RWPE1 (cell line): ENCODE results near the gene SF3B2.

Source experiments
- CTCF ChIA-PET: fragments of 350-600 bp; sonication (Branson Sonifier 250); formaldehyde crosslinking; extraction: SDS; loops from one replicate; lab custom pipeline; 2021; lab: Yijun Ruan, JAX
- POLR2A ChIA-PET: fragments of 400-600 bp; formaldehyde crosslinking; extraction: SDS; loops from one replicate; lab custom pipeline; 2020; ENCODE audit warnings: antibody characterized with exemption; ENCODE audit not compliant: low non-redundant PET; lab: Yijun Ruan, JAX
- DNase-seq: peaks from one replicate; pipeline ENCODE4 v3.0.0; 2012; ENCODE audit warnings: low spot score
- H3K27ac ChIP-seq: fragments of 450-650 bp; 2 replicates; pipeline ENCODE4 v1.5.1; 2017
- TF ChIP-seq, protein P1 (sequence below): fragments of 450-650 bp; conservative IDR thresholded peaks from 2 replicates; pipeline ENCODE4 v1.5.1; 2017; ENCODE audit warnings: low read depth, mild to moderate bottlenecking

The SF3B2 gene

DNA sequence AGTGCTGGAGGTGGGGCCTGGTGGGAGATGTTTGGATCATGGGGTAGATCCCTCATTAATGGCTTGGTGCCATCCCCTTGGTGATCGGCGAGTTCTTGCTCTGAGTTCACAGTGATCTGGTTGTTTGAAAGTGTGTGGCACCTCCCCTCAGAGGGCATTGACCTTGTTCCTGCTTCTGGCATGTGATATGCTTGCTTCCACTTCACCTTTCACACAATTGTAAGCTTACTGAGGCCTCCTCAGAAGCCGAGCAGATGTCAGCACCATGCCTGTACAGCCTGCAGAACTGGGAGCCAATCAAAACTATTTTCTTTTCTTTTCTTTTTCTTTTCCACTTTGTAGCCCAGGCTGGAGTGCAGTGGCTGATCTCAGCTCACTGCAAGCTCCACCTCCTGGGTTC is 14.8 kb upstream of the SF3B2 start:
- DNase-seq: no peak

DNA sequence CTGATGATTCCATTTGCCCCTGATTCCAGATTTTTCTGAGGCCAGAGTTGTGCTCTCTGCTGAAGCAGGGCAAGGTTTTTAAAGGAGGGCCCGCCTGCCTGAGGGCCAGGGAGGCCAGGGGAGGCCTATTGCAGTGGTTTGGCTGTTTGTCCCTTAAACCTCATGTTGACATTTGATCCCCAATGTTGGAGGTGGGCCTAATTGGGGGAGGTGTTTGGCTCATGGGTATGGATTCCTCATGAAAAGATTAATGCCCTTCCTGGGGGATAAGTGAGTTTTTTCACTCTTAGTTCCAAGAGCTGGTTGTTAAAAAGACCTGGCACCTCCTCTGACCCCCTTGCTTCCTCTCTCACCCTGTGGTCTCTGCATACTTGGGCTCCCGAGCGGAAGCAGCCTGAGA is 12.4 kb upstream of the SF3B2 start:
- TF ChIP-seq, protein P1, sequence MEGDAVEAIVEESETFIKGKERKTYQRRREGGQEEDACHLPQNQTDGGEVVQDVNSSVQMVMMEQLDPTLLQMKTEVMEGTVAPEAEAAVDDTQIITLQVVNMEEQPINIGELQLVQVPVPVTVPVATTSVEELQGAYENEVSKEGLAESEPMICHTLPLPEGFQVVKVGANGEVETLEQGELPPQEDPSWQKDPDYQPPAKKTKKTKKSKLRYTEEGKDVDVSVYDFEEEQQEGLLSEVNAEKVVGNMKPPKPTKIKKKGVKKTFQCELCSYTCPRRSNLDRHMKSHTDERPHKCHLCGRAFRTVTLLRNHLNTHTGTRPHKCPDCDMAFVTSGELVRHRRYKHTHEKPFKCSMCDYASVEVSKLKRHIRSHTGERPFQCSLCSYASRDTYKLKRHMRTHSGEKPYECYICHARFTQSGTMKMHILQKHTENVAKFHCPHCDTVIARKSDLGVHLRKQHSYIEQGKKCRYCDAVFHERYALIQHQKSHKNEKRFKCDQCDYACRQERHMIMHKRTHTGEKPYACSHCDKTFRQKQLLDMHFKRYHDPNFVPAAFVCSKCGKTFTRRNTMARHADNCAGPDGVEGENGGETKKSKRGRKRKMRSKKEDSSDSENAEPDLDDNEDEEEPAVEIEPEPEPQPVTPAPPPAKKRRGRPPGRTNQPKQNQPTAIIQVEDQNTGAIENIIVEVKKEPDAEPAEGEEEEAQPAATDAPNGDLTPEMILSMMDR: no peak
- ChIA-PET CTCF (no interaction called here), POLR2A (no interaction called here)
- no peak for DNase-seq
- no peak overlapping the region for H3K27ac ChIP-seq

More for the DNA sequence above, 14.8 kb upstream of the SF3B2 start:
- CTCF ChIA-PET: no interaction called here
- no peak overlapping the region for H3K27ac ChIP-seq
- TF ChIP-seq, protein P1: no peak
- POLR2A ChIA-PET: no interaction called here

DNA sequence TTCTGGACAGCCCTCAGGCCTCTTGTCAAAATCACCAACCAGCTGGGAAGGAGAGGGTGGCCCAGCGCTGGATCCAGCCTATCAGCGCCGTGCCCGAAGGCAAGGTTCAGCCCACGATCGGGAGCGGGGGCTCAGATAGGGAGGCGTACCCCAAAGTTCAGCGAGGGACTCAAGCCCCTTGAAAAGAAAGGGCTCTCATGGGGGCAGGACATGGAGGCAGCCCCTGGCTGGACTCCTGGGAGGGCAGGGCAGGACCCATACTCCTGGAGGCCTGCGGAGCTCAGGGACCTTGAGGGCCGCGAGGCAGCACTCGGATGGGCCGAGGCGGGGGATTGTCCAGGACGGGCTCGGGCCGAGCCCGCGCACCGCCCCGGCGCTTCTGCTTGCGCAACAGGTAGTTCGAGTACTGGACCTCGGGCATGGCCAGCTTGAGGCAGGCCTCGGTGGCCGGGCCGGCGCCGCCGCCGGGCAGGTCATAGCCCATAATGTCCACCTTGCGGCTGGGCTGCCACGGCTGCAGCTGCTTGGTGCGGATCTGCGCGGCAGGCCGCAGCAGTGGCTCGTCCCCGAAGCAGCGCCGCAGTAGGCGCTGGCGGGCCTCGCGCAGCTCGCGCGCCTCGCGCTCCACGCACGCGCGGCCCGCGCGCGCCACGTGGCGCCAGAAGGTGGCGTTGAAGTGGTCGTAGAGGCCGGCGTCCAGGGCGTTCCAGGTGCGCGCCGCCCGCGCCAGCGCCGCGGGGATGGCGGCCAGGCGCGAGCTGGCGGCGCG is 9.8 kb upstream of the SF3B2 start:
- CTCF ChIA-PET: interaction anchor here (1.2 to 1.7 kb wide), 3 partner anchors 20 to 26 kb away, joined by 3 to 6 read pairs (median 3); no protein-coding TSS in a partner anchor
- DNase-seq: no peak
- TF ChIP-seq, protein P1: no peak
- POLR2A ChIA-PET: no interaction called here
- no peak overlapping the region for H3K27ac ChIP-seq

DNA sequence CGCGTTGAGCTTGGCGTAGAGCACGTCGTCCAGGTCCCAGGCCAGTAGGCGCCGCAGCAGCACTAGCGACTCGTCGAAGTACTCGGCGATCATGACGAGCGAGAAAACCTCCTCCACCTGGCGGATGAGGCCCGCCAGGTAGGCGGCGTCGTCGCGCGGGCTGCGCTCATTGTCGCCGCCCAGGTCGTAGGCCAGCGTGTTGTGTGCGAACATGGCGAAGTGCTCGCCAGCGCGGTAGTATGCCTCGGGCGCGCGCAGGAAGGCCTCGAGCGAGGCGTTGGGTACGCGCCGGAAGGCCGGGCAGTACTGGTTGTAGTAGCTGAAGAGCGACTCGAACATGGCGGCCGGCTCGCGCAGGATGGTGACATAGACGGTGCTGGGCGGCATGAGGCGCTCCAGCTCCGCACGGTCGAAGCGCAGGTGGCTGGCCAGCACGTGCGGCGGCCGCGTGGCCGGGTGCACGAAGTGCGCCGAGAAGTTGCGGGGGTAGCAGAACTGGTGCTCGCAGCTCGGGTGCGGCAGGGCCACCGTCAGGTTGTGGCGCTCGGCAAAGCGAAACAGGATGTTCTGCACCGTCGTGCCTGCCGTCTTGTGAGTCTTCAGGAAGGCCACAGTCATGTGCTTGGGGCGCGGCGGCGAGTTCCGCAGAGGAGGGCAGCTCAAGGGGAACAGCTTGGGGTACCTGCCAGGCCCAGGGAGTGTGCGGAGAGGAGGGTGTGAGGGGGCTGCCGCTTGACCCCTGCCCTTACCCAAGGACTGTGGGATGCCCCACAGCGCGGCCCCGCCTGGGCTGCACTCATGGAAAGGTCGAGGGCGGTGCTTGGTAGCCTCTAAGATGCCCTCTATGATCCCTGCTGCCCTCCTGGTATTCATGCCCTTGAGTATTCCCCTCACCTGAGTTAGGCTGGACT is 8.9 kb upstream of the SF3B2 start:
- no peak overlapping the region for H3K27ac ChIP-seq
- TF ChIP-seq, protein P1: no peak
- POLR2A ChIA-PET: no interaction called here
- DNase-seq: no peak
- CTCF ChIA-PET: interaction anchor here (1.5 to 1.6 kb wide), 2 partner anchors 20 to 25 kb away, joined by 3 read pairs; no protein-coding TSS in a partner anchor

DNA sequence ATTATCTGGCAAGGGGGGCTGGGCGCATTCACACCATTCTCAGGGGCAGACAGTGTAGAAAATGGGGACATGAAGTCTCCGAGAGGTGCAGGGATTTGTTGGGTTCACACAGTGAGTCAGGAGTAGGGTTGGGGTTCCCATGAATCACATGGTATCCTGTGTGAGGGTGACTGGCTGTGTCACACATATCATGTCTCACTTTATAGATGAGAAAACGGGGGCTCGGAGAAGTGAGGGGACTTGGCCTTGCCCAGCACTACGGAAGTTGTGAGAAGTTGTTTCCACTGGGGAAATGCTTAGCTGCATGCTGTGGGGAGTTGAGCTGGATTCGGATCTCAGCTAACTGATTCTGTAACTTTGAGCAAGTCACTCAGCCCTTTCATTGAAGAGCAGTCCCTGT is 7.4 kb upstream of the SF3B2 start:
- H3K27ac ChIP-seq: no peak overlapping the region
- CTCF ChIA-PET: interaction anchor here (0.5 to 1.5 kb wide), 7 partner anchors 14 to 728 kb away, joined by 3 to 6 read pairs (median 3); no protein-coding TSS in a partner anchor
- no peak for DNase-seq
- POLR2A ChIA-PET: no interaction called here
- TF ChIP-seq, protein P1: no peak

DNA sequence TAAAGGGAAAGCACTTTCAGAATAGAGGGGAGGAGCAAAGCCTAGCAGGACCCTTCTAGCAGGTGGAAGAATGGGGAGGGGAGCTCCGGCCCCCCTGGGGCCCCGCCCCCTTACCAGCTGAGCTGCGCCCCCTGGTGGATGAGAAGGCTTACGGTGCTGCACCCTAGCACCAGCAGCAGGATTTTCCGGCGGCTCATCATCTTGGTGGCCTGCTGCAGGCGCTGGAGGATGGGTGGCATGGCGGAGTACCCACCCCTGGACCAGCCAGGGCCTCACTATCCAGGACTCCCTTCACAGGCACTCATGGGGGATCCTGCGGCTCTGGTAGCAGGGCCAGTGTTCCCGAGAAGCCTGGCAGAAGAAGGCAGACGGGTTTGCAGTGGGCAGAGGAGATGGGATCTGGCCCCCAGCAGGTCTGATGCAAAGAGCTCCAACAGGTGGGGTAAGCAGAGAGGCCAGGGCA is 7.0 kb upstream of the SF3B2 start:
- POLR2A ChIA-PET: interaction anchor here (0.5 kb wide), 1 partner anchor 221 kb away, joined by 3 read pairs; no protein-coding TSS in a partner anchor
- peak; percentile 78 for DNase-seq

More for the DNA sequence above, 7.0 kb upstream of the SF3B2 start:
- CTCF ChIA-PET: interaction anchor here (0.5 to 2.7 kb wide), 10 partner anchors 15 to 728 kb away, joined by 3 to 11 read pairs (median 3); no protein-coding TSS in a partner anchor
- no peak overlapping the region for H3K27ac ChIP-seq
- TF ChIP-seq, protein P1: peak; percentile 88
